ENCODE measurements around the gene SPOCD1.

Gene SPOCD1

GRCh38 chr1:31780632-31781031 lies 35.2 kb downstream of the SPOCD1 start:
- DNase-seq (ENCODE audit: low read depth): no peak
- TF ChIP-seq, protein P1, sequence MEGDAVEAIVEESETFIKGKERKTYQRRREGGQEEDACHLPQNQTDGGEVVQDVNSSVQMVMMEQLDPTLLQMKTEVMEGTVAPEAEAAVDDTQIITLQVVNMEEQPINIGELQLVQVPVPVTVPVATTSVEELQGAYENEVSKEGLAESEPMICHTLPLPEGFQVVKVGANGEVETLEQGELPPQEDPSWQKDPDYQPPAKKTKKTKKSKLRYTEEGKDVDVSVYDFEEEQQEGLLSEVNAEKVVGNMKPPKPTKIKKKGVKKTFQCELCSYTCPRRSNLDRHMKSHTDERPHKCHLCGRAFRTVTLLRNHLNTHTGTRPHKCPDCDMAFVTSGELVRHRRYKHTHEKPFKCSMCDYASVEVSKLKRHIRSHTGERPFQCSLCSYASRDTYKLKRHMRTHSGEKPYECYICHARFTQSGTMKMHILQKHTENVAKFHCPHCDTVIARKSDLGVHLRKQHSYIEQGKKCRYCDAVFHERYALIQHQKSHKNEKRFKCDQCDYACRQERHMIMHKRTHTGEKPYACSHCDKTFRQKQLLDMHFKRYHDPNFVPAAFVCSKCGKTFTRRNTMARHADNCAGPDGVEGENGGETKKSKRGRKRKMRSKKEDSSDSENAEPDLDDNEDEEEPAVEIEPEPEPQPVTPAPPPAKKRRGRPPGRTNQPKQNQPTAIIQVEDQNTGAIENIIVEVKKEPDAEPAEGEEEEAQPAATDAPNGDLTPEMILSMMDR (IDR thresholded peaks at IDR 0.05; ENCODE audit: insufficient read depth, low read depth, low read length, missing control alignments): no peak
- no peak overlapping the region for H3K4me3 ChIP-seq (ENCODE audit: low read length)

DNA sequence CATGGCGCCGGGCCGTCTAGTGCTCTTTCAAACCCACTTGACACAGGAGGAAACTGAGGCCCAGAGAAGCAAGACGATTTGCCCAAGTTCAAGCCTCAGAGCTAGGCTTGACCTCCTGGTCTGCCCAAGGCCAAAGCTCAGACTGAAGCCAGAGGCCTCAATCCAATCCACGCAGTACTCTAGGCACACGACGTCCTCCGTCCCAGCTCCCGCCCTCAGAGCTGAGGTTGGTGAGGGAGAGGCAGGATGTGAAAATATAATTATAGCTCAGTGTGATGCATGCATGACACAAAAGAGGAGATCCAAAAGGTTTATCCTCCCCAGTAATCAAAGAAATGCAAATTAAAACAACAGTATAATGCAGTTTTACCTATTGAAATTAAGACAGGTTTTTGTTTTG lies 36.1 kb downstream of the SPOCD1 start:
- H3K4me3 ChIP-seq (ENCODE audit: low read length): no peak overlapping the region
- no peak for DNase-seq (ENCODE audit: low read depth)
- TF ChIP-seq, protein P1 (IDR thresholded peaks at IDR 0.05; ENCODE audit: insufficient read depth, low read depth, low read length, missing control alignments): no peak

DNA sequence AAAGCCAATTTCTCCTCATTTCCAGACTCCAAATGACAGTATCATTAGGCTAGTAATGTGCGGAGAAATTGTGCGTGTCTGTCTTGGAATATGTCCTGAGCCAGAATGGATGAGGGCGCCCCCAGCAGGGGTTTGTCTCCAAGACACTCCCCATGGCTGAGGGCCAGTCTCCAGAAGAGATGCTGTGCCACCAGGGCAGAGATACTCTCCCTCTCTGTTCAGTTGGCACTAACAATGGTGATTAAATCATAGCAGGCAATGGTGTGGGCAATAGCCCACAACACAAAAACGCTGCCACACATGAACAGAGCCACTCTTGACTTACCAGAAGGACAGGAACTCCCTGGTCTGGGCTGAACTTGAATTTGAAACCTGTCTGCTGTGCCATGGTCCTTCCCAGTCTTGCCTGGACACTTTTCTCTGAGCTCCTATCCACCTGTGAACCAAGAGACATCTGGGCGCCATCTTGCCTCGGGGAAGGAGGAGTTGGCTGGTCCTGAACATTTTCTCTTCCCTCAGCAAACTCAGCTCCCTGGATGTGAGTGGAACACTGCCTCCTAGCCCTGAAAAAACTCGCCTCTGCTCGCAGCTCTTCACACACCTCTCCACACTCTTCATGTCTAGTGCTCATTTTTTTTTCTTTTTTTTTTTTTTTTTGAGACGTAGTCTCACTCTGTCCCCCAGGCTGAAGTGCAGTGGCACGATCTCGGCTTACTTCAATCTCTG lies 36.9 kb downstream of the SPOCD1 start:
- TF ChIP-seq, protein P1 (IDR thresholded peaks at IDR 0.05; ENCODE audit: insufficient read depth, low read depth, low read length, missing control alignments): no peak
- no peak overlapping the region for H3K4me3 ChIP-seq (ENCODE audit: low read length)

GRCh38 chr1:31776516-31776915 lies 39.3 kb downstream of the SPOCD1 start:
- H3K4me3 ChIP-seq (ENCODE audit: low read length): no peak overlapping the region
- TF ChIP-seq, protein P1 (IDR thresholded peaks at IDR 0.05; ENCODE audit: insufficient read depth, low read depth, low read length, missing control alignments): no peak
- DNase-seq (ENCODE audit: low read depth): no peak

More for the DNA sequence above, 36.9 kb downstream of the SPOCD1 start:
- DNase-seq (ENCODE audit: low read depth): no peak

GRCh38 chr1:31776032-31776431 lies 39.8 kb downstream of the SPOCD1 start:
- no peak for DNase-seq (ENCODE audit: low read depth)
- TF ChIP-seq, protein P1 (IDR thresholded peaks at IDR 0.05; ENCODE audit: insufficient read depth, low read depth, low read length, missing control alignments): no peak

GRCh38 chr1:31775210-31775999 lies 40.4 kb downstream of the SPOCD1 start:
- no peak overlapping the region for H3K4me3 ChIP-seq (ENCODE audit: low read length)
- TF ChIP-seq, protein P1 (IDR thresholded peaks at IDR 0.05; ENCODE audit: insufficient read depth, low read depth, low read length, missing control alignments): no peak
- no peak for DNase-seq (ENCODE audit: low read depth)

More at GRCh38 chr1:31776032-31776431, 39.8 kb downstream of the SPOCD1 start:
- H3K4me3 ChIP-seq (ENCODE audit: low read length): no peak overlapping the region

All from epithelial cell of esophagus (primary cell).